Suprapubic skin (tissue), 4 donors: ENCODE measurements around the gene OR4X1.

Source experiments
- CTCF ChIP-seq, 2 donors: fragments of 200-600 bp in 1 of 2; fragments of 450-650 bp in 1 of 2; sonication (generic) in 1 of 2; IDR thresholded peaks; one replicate each; pipeline ENCODE4 v1.5.1; 2016 to 2019; ENCODE audit warnings: antibody characterized with exemption in 2 of 2, mild to moderate bottlenecking in 1 of 2, moderate library complexity in 1 of 2
- EP300 ChIP-seq: sonication (generic); formaldehyde crosslinking; IDR thresholded peaks from one replicate; pipeline ENCODE4 v1.6.1; 2017; ENCODE audit warnings: antibody characterized with exemption
- POLR2A ChIP-seq, 2 donors: fragments of 450-650 bp; IDR thresholded peaks; one replicate each; pipeline ENCODE4 v1.6.1; 2017; ENCODE audit warnings: antibody characterized with exemption in 2 of 2, mild to moderate bottlenecking in 2 of 2, moderate library complexity in 2 of 2
- POLR2AphosphoS5 ChIP-seq, 3 donors: sonication (generic); formaldehyde crosslinking; IDR thresholded peaks; one replicate each; pipeline ENCODE4 v1.6.1; 2017; ENCODE audit warnings: antibody characterized with exemption in 3 of 3

GRCh38 chr11:48216510-48216909 is 47.2 kb upstream of the OR4X1 start, which contains the start of gene OR4B1:
- TF ChIP-seq EP300: no peak
- TF ChIP-seq CTCF (IDR thresholded peaks at IDR 0.05): no peak
- TF ChIP-seq POLR2AphosphoS5 (IDR thresholded peaks at IDR 0.05): no peak
- no peak for TF ChIP-seq POLR2A (IDR thresholded peaks at IDR 0.05)
